DND-41 (cell line): Measurements from ENCODE around the gene MBD3L2.
"Not testable (repeated sequence)": the region's sequence is repeated elsewhere in the genome, so short reads cannot be mapped to it uniquely, and the experiment has no call there.

Experiments
- ATAC-seq: fragments of 200-7000 bp; cut with Tn5 transposase; 3 replicates; pipeline ENCODE4 v1.9.1; 2021; ENCODE audit warnings: low read depth; ENCODE audit not compliant: insufficient read depth
- DNase-seq: peaks from one replicate; pipeline ENCODE4 v3.0.0-alpha.2; 2020
- H2AFZ ChIP-seq: 2 replicates; pipeline ENCODE4 v1.6.0; 2012; ENCODE audit warnings: low read depth, low read length
- H3K27ac ChIP-seq: 2 replicates; pipeline ENCODE4 v1.5.1; 2012; ENCODE audit warnings: low read length, inconsistent platforms
- H3K27me3 ChIP-seq: fragments of 200-600 bp; sonication (generic); 2 replicates; pipeline ENCODE4 v1.6.0; 2012; ENCODE audit warnings: low read length, mild to moderate bottlenecking, inconsistent platforms; ENCODE audit not compliant: insufficient read depth, poor library complexity
- H3K36me3 ChIP-seq: 2 replicates; pipeline ENCODE4 v1.5.1; 2012; ENCODE audit warnings: low read length, inconsistent platforms; ENCODE audit not compliant: insufficient read depth
- H3K4me1 ChIP-seq: 2 replicates; pipeline ENCODE4 v1.5.1; 2012; ENCODE audit warnings: mild to moderate bottlenecking, low read length; ENCODE audit not compliant: insufficient read depth
- H3K4me2 ChIP-seq: 2 replicates; pipeline ENCODE4 v1.6.0; 2012; ENCODE audit warnings: mild to moderate bottlenecking, moderate library complexity, low read length, inconsistent platforms; ENCODE audit not compliant: insufficient read depth
- H3K4me3 ChIP-seq, 2 experiments: fragments of 200-600 bp in 1 of 2; shearing (Covaris generic) in 1 of 2; 2 replicates each; pipeline ENCODE4 v1.5.1; 2012 to 2016; ENCODE audit warnings: inconsistent platforms in 2 of 2, low read length in 2 of 2, mild to moderate bottlenecking in 2 of 2, low read depth in 1 of 2, moderate library complexity in 1 of 2
- H3K79me2 ChIP-seq: 2 replicates; pipeline ENCODE4 v1.6.0; 2012; ENCODE audit warnings: low read length, inconsistent platforms; ENCODE audit not compliant: insufficient read depth
- H3K9ac ChIP-seq: 2 replicates; pipeline ENCODE4 v1.6.0; 2012; ENCODE audit warnings: low read depth, mild to moderate bottlenecking, inconsistent platforms, low read length, moderate library complexity
- H3K9me3 ChIP-seq: 2 replicates; pipeline ENCODE4 v1.5.1; 2012; ENCODE audit warnings: low read length, moderate library complexity, mild to moderate bottlenecking, inconsistent platforms; ENCODE audit not compliant: insufficient read depth, severe bottlenecking
- H4K20me1 ChIP-seq: 2 replicates; pipeline ENCODE4 v1.6.0; 2012; ENCODE audit warnings: low read length; ENCODE audit not compliant: insufficient read depth
- EZH2 ChIP-seq: IDR thresholded peaks from 3 replicates; pipeline ENCODE4 v1.6.1; 2012; ENCODE audit warnings: borderline replicate concordance, low read depth, mild to moderate bottlenecking, moderate library complexity, low read length, inconsistent platforms; ENCODE audit not compliant: severe bottlenecking
- TF ChIP-seq, protein P1 (sequence below): IDR thresholded peaks from 2 replicates; pipeline ENCODE4 v1.5.1; 2012; ENCODE audit warnings: borderline replicate concordance, low read length, moderate library complexity, mild to moderate bottlenecking; ENCODE audit not compliant: poor library complexity, severe bottlenecking; ENCODE audit errors: extremely low read depth

The MBD3L2 gene

DNA sequence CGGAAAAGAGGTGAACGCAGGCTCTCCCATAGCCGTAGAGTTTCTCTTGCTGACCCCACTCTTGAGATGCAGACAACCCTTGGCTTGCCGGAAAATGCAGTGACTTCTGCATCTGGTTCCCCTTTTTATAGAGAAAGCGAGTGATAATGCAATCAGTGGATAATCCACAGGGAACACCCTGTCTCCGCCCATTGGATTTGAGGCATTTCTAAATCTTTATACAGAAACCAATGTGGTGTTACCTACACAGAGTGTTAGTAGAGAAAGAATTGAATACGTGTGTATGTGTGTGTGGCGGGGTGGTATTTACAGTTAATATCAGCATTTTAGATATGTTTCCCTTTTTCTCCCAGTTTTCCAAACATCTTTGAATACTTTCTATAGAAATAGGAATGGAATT lies 9.5 kb downstream of the MBD3L2 start, which contains the start of gene MBD3L3:
TSS of gene MBD3L3 (minus strand) at position 101 of the 400 bp plus-strand sequence. CDS start at position 30, 71 bp downstream.
- DNase-seq, H3K27me3 ChIP-seq, H3K4me1 ChIP-seq, H2AFZ ChIP-seq, H3K4me2 ChIP-seq, H3K9me3 ChIP-seq, H3K36me3 ChIP-seq, ATAC-seq, H4K20me1 ChIP-seq, H3K4me3 ChIP-seq, H3K9ac ChIP-seq, H3K79me2 ChIP-seq, H3K27ac ChIP-seq: not testable (repeated sequence)

DNA sequence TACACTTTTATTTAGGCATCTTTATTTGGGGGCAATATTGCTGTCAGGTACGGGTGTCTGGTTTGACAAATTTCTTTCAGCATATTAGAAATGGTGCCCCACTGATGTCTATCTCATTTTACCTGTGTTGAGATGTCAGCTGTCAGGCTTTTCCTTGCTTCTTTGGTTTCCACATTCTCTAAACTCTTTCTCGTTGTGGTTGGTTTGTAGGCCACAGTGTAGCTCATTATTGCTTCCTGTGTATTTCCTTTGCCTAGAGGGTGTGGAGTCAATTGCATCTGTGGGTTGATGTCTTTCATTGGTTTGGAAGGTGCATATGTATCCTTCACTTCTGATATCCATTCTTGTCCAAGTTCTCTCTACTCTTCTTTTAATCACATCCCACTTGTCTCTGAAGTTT lies 10.9 kb downstream of the MBD3L2 start:
- H3K27ac ChIP-seq, H3K36me3 ChIP-seq, H3K4me2 ChIP-seq, H3K79me2 ChIP-seq, H3K9me3 ChIP-seq, H3K9ac ChIP-seq, H3K27me3 ChIP-seq, H3K4me3 ChIP-seq, H3K4me1 ChIP-seq, DNase-seq, H4K20me1 ChIP-seq, H2AFZ ChIP-seq: not testable (repeated sequence)
- peak; percentile 69 for ATAC-seq

DNA sequence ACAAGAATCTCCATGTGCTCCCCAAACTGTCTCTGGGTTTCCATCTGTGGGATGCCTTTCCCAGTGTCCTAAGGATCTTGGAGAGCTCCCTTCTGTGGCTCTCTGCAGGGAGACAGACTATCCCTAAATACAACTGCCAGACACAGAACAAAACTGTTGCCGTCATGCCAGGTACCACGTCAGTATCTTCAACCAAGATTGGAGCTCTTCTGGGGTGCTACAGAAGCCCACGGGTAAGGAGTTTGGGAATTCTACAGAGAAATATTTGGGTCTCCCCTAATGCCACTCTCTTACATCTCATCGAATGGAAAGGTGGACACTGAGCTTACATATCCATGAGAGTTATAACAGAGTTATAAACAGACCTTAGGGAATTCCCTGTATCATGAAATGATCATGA lies 14.2 kb downstream of the MBD3L2 start:
- no peak overlapping the region for H2AFZ ChIP-seq
- no peaks in the 10 kb centered on the region for H3K36me3 ChIP-seq
- no peaks in the 10 kb centered on the region for H3K79me2 ChIP-seq
- DNase-seq (no peak), ATAC-seq (no peak)
- no peaks in the 10 kb centered on the region for H4K20me1 ChIP-seq
- TF ChIP-seq, protein P1, sequence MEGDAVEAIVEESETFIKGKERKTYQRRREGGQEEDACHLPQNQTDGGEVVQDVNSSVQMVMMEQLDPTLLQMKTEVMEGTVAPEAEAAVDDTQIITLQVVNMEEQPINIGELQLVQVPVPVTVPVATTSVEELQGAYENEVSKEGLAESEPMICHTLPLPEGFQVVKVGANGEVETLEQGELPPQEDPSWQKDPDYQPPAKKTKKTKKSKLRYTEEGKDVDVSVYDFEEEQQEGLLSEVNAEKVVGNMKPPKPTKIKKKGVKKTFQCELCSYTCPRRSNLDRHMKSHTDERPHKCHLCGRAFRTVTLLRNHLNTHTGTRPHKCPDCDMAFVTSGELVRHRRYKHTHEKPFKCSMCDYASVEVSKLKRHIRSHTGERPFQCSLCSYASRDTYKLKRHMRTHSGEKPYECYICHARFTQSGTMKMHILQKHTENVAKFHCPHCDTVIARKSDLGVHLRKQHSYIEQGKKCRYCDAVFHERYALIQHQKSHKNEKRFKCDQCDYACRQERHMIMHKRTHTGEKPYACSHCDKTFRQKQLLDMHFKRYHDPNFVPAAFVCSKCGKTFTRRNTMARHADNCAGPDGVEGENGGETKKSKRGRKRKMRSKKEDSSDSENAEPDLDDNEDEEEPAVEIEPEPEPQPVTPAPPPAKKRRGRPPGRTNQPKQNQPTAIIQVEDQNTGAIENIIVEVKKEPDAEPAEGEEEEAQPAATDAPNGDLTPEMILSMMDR, result no peak
- no peak for TF ChIP-seq EZH2
- H3K9me3 ChIP-seq, result no peaks in the 10 kb centered on the region
- no peak overlapping the region for H3K4me3 ChIP-seq
- H3K9ac ChIP-seq, result no peak overlapping the region
- no peaks in the 10 kb centered on the region for H3K27me3 ChIP-seq
- no peak overlapping the region for H3K27ac ChIP-seq
- H3K4me2 ChIP-seq, result no peak overlapping the region
- H3K4me1 ChIP-seq, result peaks cover under 1% of the 10 kb centered on the region

DNA sequence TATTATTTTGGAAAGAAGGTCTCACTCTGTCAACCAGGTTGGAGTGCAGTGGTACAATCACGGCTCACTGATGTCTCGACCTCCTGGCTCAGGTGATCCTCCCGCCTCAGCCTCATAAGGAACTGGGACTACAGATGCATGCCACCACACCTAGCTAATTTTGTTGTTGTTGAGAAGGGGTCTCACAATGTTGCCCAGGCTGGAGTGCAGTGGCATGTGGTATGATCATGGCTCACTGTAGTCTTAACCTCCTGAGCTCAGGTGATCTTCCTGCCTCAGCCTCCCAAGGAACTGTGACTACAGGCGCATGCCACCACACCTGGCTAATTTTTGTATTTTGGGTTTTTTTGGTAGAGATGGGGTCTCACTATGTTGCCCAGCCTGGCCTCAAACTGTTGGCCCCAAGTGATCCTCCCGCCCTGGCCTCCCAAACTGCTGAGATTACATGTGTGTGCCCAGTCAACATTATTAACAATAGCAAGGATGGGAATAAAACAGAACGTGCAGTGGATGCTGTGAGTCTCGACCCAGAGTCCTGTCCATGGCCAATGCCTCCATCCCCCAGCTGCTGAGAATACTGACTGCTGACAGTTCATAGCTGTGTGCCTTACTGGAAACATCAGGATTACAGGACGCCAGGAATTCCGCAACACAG lies 14.8 kb downstream of the MBD3L2 start:
- no peak overlapping the region for H2AFZ ChIP-seq

More for the DNA sequence above, 14.8 kb downstream of the MBD3L2 start:
- Histone ChIP-seq H3K79me2 (no peaks in the 10 kb centered on the region), H4K20me1 (no peaks in the 10 kb centered on the region), H3K4me2 (no peak overlapping the region), H3K9ac (no peak overlapping the region), H3K4me1 (peaks cover 6% of the 10 kb centered on the region), H3K36me3 (no peaks in the 10 kb centered on the region), H3K27ac (no peak overlapping the region), H3K27me3 (no peaks in the 10 kb centered on the region), H3K9me3 (no peaks in the 10 kb centered on the region), H3K4me3 (no peak overlapping the region)
- TF ChIP-seq EZH2, result no peak
- TF ChIP-seq, protein P1, result no peak
- ATAC-seq, result no peak
- no peak for DNase-seq
